HG03097 (cell line): ENCODE data around the gene WNT4.

ENCODE experiments used
- ATAC-seq: cut with Tn5 transposase; IDR thresholded peaks from one replicate; pipeline ENCODE4 v1.9.1; 2021; ENCODE audit not compliant: unreplicated experiment, low FRiP score

The WNT4 gene

DNA sequence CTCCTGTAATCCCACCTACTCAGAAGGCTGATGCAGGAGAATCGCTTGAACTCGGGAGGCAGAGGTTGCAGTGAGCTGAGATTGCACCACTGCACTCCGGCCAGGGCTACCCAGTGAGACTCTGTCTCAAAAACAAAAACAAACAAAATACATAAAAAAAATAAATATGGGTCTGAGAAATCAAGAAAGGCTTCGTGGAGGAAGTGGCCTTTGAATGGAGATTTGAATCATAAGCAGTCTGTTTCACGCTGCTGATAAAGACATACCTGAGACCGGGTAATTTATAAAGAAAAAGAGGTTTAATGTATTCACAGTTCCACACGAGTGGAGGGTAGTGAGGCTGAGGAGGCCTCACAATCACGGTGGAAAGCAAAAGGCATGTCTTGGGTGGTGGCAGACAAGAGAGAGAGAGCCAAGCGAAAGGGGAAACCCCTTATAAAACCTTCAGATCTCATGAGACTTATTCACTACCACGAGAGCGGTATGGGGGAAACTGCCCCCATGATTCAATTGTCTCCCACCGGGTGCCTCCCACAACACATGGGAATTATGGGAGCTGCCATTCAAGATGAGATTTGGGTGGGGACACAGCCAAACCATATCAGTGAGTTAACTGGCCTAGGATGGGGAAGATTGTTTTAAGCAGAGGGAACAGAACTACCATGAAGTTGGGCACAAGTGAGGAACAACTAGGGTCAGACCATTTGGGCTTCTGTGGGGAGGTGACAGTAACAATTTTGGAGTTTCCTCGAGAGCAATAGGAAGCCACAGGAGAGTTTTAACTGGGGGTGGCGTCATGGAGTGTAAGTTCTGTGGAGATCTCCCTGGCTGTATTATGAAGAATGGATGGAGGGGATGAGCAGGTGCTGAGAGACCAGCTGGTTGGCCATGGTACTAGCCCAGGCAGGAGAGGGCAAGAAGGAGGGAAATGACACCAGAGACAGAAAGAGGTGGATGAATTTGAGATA is 22.2 kb upstream of the WNT4 start:
- ATAC-seq: no peak

DNA sequence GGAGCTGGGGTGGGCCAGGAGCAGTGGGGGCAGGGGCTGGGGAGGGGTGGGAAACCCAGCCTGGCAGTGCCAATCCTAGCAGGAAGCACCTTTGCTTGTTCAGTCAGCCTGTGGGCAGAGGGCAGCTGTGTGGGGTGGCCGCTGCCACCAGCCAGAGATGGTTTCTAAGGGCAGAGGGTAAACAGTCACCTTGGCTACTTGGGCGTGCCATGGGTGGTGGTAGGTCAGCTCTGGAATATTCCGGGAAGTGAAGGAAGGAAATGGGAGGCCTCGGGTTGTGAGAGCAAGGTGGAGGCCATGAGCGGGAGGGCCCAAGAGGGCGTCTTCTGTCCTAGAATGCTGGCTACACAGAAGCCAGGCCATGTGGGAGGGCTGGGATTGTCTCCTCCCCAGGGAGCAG is 20.7 kb upstream of the WNT4 start:
- no peak for ATAC-seq

DNA sequence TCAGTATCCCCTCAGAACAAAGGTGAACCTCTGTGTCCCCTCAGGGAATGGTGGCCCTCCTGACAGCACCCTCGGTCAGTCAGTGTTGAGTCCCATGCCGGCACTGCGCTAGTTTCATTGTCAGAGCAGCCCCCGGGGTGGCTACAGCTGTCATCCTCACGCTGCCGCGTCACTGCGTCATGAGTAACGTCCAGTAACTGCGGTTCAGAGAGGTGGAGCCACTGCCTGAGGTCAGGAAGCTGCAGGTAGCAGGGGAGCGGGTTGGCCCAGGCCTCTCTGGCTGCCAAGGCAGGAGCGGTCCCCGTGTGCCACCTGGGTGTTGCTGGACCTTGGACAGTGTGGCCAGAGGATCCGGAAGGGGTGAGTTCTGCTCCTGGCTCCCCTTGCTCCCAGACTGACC is 20.2 kb upstream of the WNT4 start:
- no peak for ATAC-seq

- ATAC-seq: no peak
These were observed 17.0 kb upstream of the WNT4 start for GRCh38 chr1:22159891-22160290.

- ATAC-seq: no peak
These were observed 15.8 kb upstream of the WNT4 start for GRCh38 chr1:22158654-22159053.

DNA sequence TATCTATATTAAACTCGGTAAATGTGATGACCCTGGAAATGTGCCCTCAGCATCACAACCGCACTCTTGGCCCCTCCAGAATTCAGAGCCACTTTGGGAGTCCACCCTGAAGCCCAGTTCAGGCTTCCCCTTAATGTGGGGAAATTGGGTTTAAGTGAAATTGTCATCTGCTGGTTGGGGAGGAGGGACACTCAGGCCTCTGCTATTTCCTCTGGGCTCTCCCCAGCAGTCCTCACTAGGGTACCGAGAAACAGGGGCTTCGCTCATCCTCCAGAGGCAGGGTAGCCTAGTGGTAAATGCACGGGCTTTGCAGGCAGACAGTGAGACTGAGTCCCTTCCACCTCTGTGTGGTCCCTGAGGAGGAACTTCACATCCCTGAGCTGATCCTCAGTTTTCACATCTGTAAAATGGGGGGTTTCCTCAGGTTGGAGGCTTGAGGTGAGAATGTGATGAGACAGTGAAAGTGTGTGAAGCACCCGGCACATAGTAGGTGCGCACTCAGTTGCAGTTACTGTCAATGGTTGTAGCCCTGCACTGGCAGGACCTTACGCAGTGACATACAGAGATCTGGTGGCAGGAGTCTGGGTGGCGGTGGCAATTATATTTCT is 14.6 kb upstream of the WNT4 start:
- ATAC-seq: no peak

- no peak for ATAC-seq
These were observed 12.6 kb upstream of the WNT4 start for GRCh38 chr1:22155517-22155916.

DNA sequence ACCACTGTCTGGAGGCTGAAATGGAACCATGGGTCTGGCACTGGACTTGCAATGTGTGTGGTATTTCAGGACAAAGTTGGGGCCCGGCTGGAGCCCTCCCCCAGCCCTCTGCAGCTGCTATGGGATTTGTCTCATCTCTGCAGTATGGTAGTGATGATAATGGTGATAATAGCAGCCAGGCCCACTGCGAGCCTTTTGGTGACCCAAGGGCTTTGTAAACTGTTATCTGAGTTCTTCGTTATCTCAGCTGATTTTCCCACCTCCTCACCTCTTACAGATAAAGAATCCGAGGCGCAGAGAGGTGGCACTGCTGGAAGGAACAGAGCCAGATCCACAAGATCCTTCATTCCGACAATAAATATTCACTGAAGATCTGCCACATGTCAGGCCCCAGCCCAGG is 11.7 kb upstream of the WNT4 start:
- no peak for ATAC-seq

DNA sequence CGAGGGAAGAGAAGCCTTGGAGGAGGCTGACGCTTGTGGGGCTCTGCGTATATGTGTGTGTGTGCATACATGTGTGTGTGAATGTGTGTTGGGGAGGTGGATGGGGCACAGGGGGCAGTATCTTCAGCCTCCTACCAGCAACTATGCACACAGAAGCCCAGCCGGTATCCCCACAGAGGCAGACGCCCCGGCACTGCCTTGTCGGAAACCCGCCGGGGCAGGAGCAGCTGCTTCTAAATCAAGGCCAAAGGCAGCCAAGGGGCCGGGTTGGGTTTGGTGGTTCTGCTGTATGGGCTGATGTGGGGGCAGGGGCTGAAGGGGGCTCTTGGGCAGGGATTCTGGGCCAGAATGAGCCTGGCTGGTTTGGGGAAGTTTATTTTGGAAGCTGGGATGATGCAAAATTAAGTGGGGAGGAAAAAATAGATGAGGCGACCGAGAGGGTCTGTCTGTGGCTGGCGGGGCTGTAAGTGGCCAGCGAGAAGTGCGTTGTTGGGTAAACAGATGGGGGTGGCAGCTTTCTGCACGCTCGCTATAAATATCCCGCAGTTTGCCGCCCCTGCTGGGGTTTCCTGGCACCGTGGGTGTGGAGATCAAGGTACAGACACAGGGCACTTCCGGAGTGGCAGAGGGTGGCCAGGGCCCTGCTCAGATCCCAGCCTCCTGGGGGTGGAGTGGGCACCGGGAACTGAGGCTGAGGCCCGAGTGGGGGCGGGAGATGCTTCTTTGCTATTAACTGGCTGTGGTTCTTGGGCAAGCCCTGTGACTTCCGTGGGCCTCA is 11.0 kb upstream of the WNT4 start:
- ATAC-seq: no peak

DNA sequence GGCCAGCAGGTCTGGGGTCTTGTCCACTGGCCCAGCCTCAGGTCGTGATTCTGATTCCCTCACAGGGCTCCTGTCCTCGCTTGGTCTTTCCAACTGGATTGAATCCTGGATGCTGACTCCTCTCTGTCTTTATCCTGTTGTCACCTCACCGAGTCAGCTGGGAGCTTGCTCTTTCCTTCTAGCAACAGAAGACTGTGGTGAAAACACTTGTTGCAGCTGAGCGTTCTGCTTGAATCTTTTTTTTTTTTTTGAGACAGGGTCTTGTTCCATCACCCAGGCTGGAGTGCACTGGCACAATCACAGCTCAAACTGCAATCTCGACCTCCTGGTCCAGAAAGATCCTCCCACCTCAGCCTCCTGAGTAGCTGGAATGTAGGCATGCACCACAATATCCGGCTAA is 8.0 kb upstream of the WNT4 start:
- ATAC-seq: no peak

DNA sequence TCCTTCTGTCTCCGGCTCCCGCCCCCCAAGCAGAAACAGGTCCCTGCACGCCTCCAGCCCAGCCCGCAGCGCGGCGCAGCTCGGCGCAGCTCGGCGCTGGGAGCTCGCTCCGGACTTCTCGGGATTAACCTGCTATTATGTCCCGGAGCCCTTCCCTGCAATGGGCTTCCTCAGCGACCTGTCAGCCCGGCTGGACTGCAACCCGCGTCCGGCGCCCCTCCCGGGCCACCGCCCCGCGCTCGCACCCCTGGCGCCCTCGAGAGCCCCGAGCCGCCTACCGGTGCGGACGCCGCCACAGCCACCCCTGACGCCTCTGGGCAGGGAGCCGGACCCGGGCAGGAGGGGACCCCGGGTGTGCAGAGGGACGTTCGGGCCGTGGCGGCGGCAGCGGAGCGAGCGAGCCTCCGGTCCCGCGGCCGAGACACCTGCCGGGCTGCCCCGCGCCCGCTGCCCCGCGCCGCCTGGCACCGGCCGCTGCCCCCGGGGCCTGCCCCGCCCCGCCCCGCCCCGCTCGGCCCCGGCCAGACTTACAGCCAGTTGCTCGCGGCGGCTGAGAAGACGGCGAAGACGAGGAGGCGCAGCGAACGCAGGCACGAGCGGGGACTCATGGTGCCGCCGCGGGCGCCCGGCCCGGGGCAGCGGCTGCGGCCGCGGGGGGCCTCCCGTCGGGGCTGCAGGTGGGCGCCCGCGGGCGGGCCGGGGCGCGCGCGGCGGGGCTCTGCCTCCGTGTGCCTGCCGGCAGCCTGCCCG is 407 bp downstream of the WNT4 start:
- ATAC-seq: no peak

DNA sequence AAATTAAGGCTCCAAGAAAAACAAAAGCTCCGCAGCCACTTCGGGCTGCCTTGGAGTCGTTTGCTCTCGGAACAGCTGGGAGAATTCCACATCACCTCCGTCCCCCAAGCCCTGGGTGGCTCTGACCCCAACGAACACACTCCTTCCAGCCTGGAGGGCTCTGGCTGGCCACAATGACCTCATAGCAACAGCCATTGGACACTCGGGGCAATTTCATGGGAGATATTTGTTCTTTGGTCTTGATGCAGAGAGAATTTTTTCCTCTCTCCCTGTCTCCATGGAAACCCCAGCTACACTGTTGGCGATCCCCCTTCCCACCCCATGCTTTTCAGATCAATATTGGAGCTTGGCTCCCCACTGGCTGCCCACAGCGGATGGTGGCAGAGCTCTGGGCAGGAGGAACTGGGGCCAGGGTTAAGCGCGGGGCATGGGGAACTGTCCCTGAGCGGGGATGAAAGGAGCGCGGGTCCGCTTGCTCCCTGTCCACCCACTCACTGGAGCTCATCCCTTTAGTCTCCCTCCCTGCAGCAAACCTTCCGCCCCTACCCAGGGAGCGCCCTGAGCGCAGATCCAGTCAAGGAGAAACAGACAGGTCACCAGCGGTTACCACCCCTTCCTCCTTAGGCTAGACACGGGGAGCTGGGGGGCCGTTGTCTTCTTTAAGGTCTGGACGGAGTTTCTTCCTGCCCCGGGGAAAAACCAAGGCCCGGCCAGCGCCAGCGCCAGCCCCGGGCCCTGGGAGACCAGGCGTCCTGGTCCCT is 1.2 kb downstream of the WNT4 start:
- ATAC-seq: no peak

DNA sequence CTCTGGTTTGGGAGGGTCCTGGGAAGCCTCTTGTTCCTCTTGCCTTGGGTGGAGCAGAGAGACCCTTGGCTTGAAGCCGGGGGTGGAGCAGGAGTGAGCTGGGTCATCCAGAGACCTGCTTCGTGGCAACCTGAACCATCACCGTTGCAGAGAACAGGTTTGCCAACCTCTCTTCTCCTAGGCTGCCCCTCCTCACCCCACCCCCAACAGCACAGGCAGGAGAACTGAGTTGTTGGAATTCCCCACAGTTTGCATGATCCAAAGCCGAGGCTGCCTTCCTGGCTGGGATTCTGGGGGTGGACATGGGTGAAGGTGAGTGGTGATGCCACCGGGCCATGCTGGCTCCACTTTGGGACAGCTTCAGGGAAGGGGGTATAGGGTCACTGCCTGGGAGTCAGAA is 2.2 kb downstream of the WNT4 start:
- no peak for ATAC-seq

GRCh38 chr1:22139817-22140216 is 3.1 kb downstream of the WNT4 start:
- no peak for ATAC-seq

GRCh38 chr1:22139066-22139594 is 3.8 kb downstream of the WNT4 start:
- no peak for ATAC-seq

GRCh38 chr1:22137004-22137720 is 5.7 kb downstream of the WNT4 start:
- ATAC-seq: no peak

GRCh38 chr1:22133931-22134324 is 9.0 kb downstream of the WNT4 start:
- ATAC-seq: no peak

- ATAC-seq: no peak
These were observed 9.5 kb downstream of the WNT4 start for GRCh38 chr1:22133247-22133930.
